Osteoblast (primary cell): ENCODE measurements around the gene ELOVL5. TPM values are rescaled to one million over a fixed set of nuclear protein-coding genes. Genes with fewer than 3 reads are reported as not detected.

Experiments used
- DNase-seq: peaks from one replicate; pipeline ENCODE4 v3.0.0; 2011; ENCODE audit warnings: low spot score, mixed read lengths; ENCODE audit not compliant: insufficient read length; ENCODE audit errors: missing footprints
- H2AFZ ChIP-seq: 2 replicates; pipeline ENCODE4 v1.6.0; 2011; ENCODE audit warnings: mild to moderate bottlenecking, low read length
- H3K27ac ChIP-seq: 2 replicates; pipeline ENCODE4 v1.5.1; 2011; ENCODE audit warnings: mild to moderate bottlenecking, low read depth, low read length, moderate library complexity
- H3K27me3 ChIP-seq: 2 replicates; pipeline ENCODE4 v1.6.0; 2012; ENCODE audit warnings: mild to moderate bottlenecking, control low read depth, inconsistent platforms, low read length, moderate library complexity; ENCODE audit not compliant: insufficient read depth
- H3K36me3 ChIP-seq: 2 replicates; pipeline ENCODE4 v1.5.1; 2011; ENCODE audit warnings: mild to moderate bottlenecking, low read length, control low read depth, moderate library complexity; ENCODE audit not compliant: insufficient read depth
- H3K4me1 ChIP-seq: 2 replicates; pipeline ENCODE4 v1.5.1; 2011; ENCODE audit warnings: mild to moderate bottlenecking, low read length, control low read depth, moderate library complexity; ENCODE audit not compliant: insufficient read depth
- H3K4me2 ChIP-seq: 2 replicates; pipeline ENCODE4 v1.6.0; 2011; ENCODE audit warnings: mild to moderate bottlenecking, low read length; ENCODE audit not compliant: insufficient read depth
- H3K4me3 ChIP-seq: fragments of 200-600 bp; sonication (generic); 3 replicates; pipeline ENCODE4 v1.5.1; 2012; ENCODE audit warnings: mild to moderate bottlenecking, low read length, inconsistent platforms; ENCODE audit not compliant: insufficient read depth
- H3K79me2 ChIP-seq: 2 replicates; pipeline ENCODE4 v1.6.0; 2012; ENCODE audit warnings: mild to moderate bottlenecking, low read length, control low read depth, inconsistent platforms; ENCODE audit not compliant: insufficient read depth
- H3K9me3 ChIP-seq: 2 replicates; pipeline ENCODE4 v1.5.1; 2011; ENCODE audit warnings: low read depth, low read length, control low read depth
- H4K20me1 ChIP-seq: 2 replicates; pipeline ENCODE4 v1.6.0; 2012; ENCODE audit warnings: mild to moderate bottlenecking, low read length, control low read depth; ENCODE audit not compliant: insufficient read depth
- CTCF ChIP-seq: IDR thresholded peaks from 2 replicates; pipeline ENCODE4 v1.5.1; 2011; ENCODE audit warnings: mild to moderate bottlenecking, low read depth, low read length, moderate library complexity; ENCODE audit errors: extremely low read depth
- total RNA-seq: library from RNA; depleted of rRNA; stranded (reverse); fragments of >200 nt; gene quantifications from 2 replicates; pipeline ENCODE4 v1.2.3, GENCODE V29; 2012

The ELOVL5 gene
- total RNA-seq, 1 donor, result 75.3 TPM

GRCh38 chr6:53342217-53342616 lies 6.5 kb downstream of the ELOVL5 start:
- Histone ChIP-seq H3K27ac (no peak overlapping the region), H3K4me3 (no peak overlapping the region), H2AFZ (no peak overlapping the region), H3K79me2 (peaks cover 97% of the 10 kb centered on the region), H3K4me2 (no peak overlapping the region), H4K20me1 (peaks cover 36% of the 10 kb centered on the region), H3K27me3 (no peaks in the 10 kb centered on the region), H3K9me3 (no peaks in the 10 kb centered on the region), H3K36me3 (no peaks in the 10 kb centered on the region), H3K4me1 (peaks cover 2% of the 10 kb centered on the region)
- no peak for TF ChIP-seq CTCF
- DNase-seq, result no peak

GRCh38 chr6:53340536-53340935 lies 8.2 kb downstream of the ELOVL5 start:
- no peak for TF ChIP-seq CTCF
- Histone ChIP-seq H3K4me2 (no peak overlapping the region), H3K36me3 (no peaks in the 10 kb centered on the region), H4K20me1 (peaks cover 27% of the 10 kb centered on the region), H3K27ac (no peak overlapping the region), H3K4me3 (no peak overlapping the region), H3K27me3 (no peaks in the 10 kb centered on the region), H3K4me1 (no peaks in the 10 kb centered on the region), H2AFZ (no peak overlapping the region), H3K9me3 (no peaks in the 10 kb centered on the region), H3K79me2 (peaks cover 98% of the 10 kb centered on the region)
- DNase-seq, result no peak

- Histone ChIP-seq H2AFZ (no peak overlapping the region), H3K9me3 (no peaks in the 10 kb centered on the region), H3K79me2 (peaks cover 98% of the 10 kb centered on the region), H3K36me3 (no peaks in the 10 kb centered on the region), H3K4me2 (no peak overlapping the region), H3K4me1 (no peaks in the 10 kb centered on the region), H3K4me3 (no peak overlapping the region), H4K20me1 (peaks cover 28% of the 10 kb centered on the region), H3K27me3 (no peaks in the 10 kb centered on the region), H3K27ac (no peak overlapping the region)
- TF ChIP-seq CTCF, result no peak
- DNase-seq, result no peak
These were observed 9.3 kb downstream of the ELOVL5 start for GRCh38 chr6:53339424-53339823.

- H3K36me3 ChIP-seq, result no peaks in the 10 kb centered on the region
- H3K9me3 ChIP-seq, result no peaks in the 10 kb centered on the region
- H4K20me1 ChIP-seq, result peaks cover 22% of the 10 kb centered on the region
- peaks cover 95% of the 10 kb centered on the region for H3K79me2 ChIP-seq
- TF ChIP-seq CTCF, result no peak
- DNase-seq, result no peak
- H3K4me2 ChIP-seq, result no peak overlapping the region
- no peaks in the 10 kb centered on the region for H3K4me1 ChIP-seq
- H3K27ac ChIP-seq, result no peak overlapping the region
- H2AFZ ChIP-seq, result no peak overlapping the region
- H3K27me3 ChIP-seq, result no peaks in the 10 kb centered on the region
- no peak overlapping the region for H3K4me3 ChIP-seq
These were observed 10.4 kb downstream of the ELOVL5 start for GRCh38 chr6:53338304-53338703.
